Stimulated activated CD8-positive, alpha-beta memory T cell treated with anti-CD3 and anti-CD28 coated beads, Interleukin-15, amount 100 ng/mL, for 4 hours (primary cell): Measurements from ENCODE around the gene TTLL13.
"Not testable (repeated sequence)": the region's sequence is repeated elsewhere in the genome, so short reads cannot be mapped to it uniquely, and the experiment has no call there.

Source experiments
- DNase-seq, 2 donors: peaks; one replicate each; pipeline ENCODE4 v3.0.0-alpha.2; 2020; ENCODE audit warnings: low read depth in 2 of 2

TTLL13 gene

GRCh38 chr15:90234096-90234988 is 15.0 kb upstream of the TTLL13 start, which contains the start of gene GDPGP1:
GDPGP1 (plus strand) TSS chr15:90234209; CDS start chr15:90240909, 6,700 bp downstream.
- DNase-seq = no peak

GRCh38 chr15:90239371-90239770 is 10.0 kb upstream of the TTLL13 start:
- no peak for DNase-seq

- no peak for DNase-seq
These were observed 8.5 kb upstream of the TTLL13 start for GRCh38 chr15:90240856-90241255.

- DNase-seq = no peak
These were observed 7.8 kb upstream of the TTLL13 start for GRCh38 chr15:90241343-90242192.

- no peak for DNase-seq
These were observed 5.3 kb upstream of the TTLL13 start for GRCh38 chr15:90243943-90244639.

GRCh38 chr15:90248789-90249202 is 560 bp upstream of the TTLL13 start:
- no peak for DNase-seq

GRCh38 chr15:90257776-90258175 is 8.4 kb downstream of the TTLL13 start:
- no peak for DNase-seq

GRCh38 chr15:90259524-90259923 is 10.2 kb downstream of the TTLL13 start:
- no peak for DNase-seq

- not testable (repeated sequence) for DNase-seq
These were observed 11.4 kb downstream of the TTLL13 start for GRCh38 chr15:90260731-90261130.

GRCh38 chr15:90261811-90262210 is 12.5 kb downstream of the TTLL13 start:
- no peak for DNase-seq

- no peak for DNase-seq
These were observed 13.1 kb downstream of the TTLL13 start for GRCh38 chr15:90262426-90262825.

- DNase-seq = no peak
These were observed 15.3 kb downstream of the TTLL13 start for GRCh38 chr15:90264671-90265070.

GRCh38 chr15:90265271-90266060 is 16.1 kb downstream of the TTLL13 start, which contains the start of gene NGRN:
NGRN (plus strand) TSS chr15:90265672; CDS start chr15:90265713, 41 bp downstream.
- DNase-seq = peak; percentile 82 to 85

GRCh38 chr15:90266061-90266431 is 16.7 kb downstream of the TTLL13 start:
- peak in 1 of 2 donors; percentile 8 for DNase-seq

- no peak for DNase-seq
These were observed 17.1 kb downstream of the TTLL13 start for GRCh38 chr15:90266485-90266884.

GRCh38 chr15:90268415-90268814 is 19.1 kb downstream of the TTLL13 start:
- DNase-seq = no peak

GRCh38 chr15:90270502-90271150 is 21.3 kb downstream of the TTLL13 start:
- DNase-seq = no peak

- no peak for DNase-seq
These were observed 22.3 kb downstream of the TTLL13 start for GRCh38 chr15:90271459-90272166.

- DNase-seq = not testable (repeated sequence)
These were observed 29.1 kb downstream of the TTLL13 start for GRCh38 chr15:90278467-90278866.

- DNase-seq = not testable (repeated sequence)
These were observed 31.4 kb downstream of the TTLL13 start for GRCh38 chr15:90280743-90281142.
